Measurements from ENCODE around the gene SIAH2.

SIAH2 gene

DNA sequence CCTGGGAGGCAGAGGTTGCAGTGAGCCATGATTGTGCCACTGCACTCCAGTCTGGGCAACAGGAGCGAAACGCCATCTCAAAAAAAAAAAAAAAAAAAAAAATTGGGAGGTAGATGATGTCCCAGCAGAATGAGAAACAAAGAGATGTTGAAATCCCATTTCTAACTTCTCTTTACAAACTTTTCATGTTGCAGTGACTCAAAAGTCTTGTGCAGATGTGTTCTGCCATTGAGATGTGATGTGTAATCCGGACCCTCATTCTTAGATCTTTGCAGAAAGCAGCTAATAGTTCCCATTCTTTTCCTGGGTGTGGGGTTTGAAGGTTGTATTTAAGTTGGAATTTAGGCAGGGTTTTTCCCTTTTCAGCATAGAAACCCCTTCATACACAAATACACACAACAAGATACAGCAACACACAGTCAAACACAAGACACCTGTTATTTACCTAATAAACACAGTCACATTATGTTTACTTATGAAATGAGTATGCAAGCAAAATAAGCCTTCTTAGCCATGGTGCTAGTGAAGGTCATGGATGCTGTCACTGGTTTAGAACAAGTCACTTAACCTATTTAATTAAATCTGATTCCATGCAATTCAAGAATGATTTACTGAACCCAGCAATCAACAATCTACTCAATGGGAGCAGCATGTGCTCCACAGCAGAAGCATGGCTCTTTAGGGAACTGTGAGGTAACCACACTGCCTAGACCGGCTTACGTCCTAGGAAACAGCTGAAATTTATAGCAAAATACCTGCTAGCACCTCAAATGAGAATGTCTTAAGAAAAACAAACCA, 14.9 kb downstream of the SIAH2 start:
- no peak for FAIRE-seq

DNA sequence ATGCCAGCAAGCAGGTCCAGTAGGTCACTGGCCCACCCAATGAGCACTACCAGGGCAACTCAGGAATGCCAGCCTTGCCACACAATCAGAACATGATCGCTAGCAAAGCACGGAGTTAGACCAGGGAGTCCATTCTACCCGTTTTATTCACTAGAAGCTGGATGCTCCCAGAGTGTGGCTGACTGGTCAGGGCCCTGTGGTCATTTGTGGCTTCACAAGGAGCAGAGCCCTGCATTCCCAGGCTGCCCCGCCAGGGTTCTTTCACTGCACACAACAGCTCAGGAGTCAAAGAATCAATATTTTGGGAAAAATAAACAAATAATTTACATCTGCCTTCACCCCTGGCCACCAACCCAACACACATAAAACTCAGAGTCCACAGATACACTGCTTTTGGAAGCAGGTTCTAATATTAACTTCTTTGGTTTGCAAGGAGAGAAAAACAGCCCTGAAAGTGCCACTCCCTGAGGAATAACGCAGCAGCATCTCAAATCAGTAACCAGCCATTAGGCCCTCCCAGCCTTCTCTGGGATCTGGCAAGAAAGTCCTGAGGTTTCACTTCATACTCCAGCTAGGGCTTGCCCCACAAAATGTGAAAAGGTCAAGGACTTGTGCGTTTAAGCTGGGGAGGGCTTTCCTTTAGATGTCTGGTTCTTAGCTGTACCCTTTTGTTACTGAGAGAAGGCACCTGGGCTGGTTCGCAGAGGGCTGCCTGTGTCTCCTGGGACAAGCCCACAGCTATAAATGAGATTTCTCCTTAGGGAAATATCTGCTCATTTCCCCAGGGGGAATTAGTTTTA, 16.0 kb downstream of the SIAH2 start:
- no peak for FAIRE-seq

- FAIRE-seq = no peak
Measured at GRCh38 chr3:150745832-150746231, 17.1 kb downstream of the SIAH2 start.

DNA sequence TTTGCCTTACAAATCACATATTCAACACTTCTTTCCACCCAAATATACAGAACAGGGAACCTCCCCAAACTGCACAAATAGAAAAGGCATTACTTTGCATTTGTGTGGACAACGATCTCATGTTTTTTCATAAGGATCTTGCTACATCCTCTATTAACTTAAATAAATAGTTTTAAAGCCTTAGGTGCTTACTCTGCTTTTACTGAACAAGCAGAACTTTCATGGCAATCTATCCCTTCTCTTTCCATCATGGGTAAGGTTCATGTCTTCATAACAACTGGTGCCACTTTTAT, 18.1 kb downstream of the SIAH2 start:
- no peak for FAIRE-seq

- no peak for FAIRE-seq
Measured at GRCh38 chr3:150744041-150744918, 18.7 kb downstream of the SIAH2 start.

GRCh38 chr3:150743508-150743907, 19.5 kb downstream of the SIAH2 start:
- FAIRE-seq = no peak

- FAIRE-seq = no peak
Measured at GRCh38 chr3:150742679-150743078, 20.3 kb downstream of the SIAH2 start.

- no peak for FAIRE-seq
Measured at GRCh38 chr3:150742141-150742523, 20.8 kb downstream of the SIAH2 start.

DNA sequence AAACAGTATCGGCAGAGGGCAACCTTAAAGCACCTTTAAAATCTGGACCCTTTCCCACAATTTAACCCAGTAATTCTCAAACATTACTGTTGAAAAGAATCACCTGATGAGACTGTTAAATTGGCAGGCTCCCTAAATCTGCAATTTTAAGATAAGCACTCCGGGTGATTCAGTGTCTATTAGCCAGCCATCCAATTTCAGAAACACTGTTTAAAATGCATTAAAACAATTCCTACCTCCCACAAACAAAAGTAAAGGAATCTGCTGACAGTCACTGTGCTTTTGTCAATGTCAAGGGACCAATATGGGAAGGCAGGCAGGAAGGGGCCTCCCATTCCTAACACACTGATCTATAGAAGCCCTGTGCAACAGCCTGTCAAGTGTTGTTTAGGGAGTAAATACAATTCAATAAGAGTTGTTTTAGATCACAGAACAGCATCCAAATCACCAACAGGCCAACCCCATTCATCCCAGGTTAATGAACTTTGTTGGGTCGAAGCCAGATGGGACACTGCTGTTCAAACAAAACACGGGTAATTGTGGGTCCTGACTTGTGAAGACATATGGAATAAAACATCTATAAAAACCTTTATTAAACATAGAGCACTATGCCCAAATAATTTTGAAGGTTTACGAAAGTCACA, 21.4 kb downstream of the SIAH2 start:
- FAIRE-seq = no peak

DNA sequence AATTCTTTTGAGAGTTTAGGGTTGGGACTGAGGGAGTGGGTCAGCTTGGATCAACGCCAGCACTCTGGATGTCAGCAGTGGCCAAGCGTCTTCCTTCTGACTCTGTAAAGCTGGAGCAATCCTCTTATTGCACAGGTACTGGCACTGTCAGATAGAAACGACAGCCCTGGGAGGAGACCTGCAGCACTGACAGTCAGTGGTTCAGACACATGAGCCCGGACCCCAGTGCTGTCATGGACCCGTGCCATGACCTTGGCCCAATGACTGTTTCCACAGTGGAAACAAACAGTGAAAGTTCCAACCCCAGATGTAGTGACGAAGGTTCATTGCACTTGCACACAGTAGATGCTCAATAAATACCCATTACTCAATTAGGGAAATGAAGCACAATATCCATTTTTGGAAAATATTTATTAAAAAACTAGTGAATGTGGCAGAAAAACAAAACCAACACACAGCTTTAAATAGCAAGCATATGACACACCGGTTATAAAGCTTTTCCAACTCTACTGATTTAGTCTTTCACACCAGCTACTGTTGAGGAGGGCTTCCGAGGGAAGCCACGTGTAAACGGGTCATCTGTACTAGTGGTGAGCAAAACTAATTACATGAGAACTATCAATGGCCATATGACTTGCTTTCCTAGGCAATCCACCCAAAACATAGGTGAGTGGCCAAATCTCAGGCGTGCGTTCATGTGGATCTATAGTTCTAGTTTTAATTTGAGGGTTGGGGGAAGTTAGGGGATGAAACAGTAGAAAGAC, 22.1 kb downstream of the SIAH2 start:
- FAIRE-seq = no peak

DNA sequence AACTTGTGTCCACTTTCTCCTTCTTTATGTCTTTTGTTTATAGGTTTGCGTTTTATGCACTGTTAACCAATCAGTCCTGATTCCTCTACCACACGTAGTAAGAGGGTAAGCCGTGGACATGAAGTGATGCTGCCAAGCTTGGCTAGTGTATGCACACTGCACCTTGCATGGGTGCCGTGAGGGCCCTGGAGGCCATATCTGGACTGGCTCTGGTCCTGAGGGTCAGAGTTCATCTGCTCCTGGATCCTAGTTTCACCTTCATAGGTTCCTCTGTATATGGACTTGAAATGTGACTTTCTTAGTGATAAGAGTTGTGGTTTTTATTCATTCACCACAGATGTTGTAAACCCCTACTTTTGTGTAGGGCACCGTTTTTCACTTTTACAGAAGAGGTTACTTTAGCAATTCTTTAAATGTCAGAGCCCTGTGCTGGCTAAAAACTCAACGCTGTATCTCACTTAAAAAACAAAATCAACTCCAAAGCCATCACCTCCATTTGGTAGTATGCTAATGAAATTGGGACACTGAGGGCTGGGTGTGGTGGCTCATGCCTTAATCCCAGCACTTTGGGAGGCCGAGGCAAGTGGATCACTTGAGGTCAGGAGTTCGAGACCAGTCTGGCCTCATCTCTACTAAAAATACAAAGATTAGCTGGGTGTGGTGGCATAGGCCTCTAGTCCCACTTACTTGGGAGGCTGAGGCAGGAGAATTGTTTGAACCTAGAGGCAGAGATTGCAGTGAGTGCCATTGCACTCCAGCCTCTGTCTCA, 22.9 kb downstream of the SIAH2 start:
- no peak for FAIRE-seq

- FAIRE-seq = no peak
Measured at GRCh38 chr3:150739200-150739863, 23.6 kb downstream of the SIAH2 start.

GRCh38 chr3:150738688-150739087, 24.3 kb downstream of the SIAH2 start:
- no peak for FAIRE-seq

GRCh38 chr3:150737874-150738679, 24.9 kb downstream of the SIAH2 start:
- no peak for FAIRE-seq

GRCh38 chr3:150736903-150737832, 25.8 kb downstream of the SIAH2 start:
- no peak for FAIRE-seq

GRCh38 chr3:150736316-150736719, 26.7 kb downstream of the SIAH2 start:
- no peak for FAIRE-seq

- no peak for FAIRE-seq
Measured at GRCh38 chr3:150734795-150735119, 28.2 kb downstream of the SIAH2 start.

DNA sequence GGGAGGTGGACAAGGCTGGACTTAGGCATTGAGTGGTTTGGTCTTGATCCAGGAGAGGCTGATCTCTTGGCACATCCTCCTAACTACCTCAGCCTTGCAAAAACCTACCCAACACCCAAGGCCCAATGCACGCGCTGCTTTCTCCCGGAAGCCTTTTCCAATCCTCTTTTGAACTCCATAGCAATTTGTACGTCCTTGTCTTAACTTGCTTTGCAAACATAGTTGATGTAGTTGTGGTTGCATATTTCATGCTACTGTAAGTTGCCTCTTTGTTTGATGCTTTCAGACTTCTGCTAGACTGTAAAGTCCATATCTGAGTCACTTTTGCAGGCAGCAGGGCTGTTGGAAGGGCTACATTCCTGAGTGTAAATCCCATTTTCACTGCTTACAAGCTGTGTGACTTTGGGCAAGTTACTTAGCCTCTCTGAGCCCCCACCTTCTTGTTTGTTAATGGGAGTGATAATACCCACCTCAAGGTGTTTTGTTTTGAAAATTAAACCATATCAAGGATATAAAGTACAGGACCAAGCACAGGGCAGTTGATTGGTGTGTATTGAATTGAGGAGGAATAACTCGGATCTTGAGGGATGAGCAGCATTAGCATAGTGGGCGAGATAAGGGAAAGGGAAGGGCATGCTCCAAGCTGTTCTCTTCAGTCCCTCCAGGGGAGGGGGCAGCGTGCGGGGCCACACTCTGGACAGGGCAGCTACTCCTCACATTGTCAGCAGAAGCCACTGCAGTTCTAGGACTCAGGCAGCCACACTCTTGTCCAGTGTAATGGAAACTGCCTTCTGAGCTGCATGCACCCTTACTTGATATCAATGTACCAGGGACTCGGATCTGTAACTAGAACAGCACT, 28.8 kb downstream of the SIAH2 start:
- no peak for FAIRE-seq

Measured in islet of Langerhans (tissue), 1 donor.